GM12892 (cell line): ENCODE results near the gene MARK1.

ENCODE experiments used
- POLR2A ChIP-seq: IDR thresholded peaks from 2 replicates; pipeline ENCODE4 v1.6.1; 2011; ENCODE audit warnings: low read depth, low read length, control low read depth
- POLR2AphosphoS5 ChIP-seq: IDR thresholded peaks from 2 replicates; pipeline ENCODE4 v1.6.1; 2011; ENCODE audit warnings: low read depth, low read length, control low read depth

GRCh38 chr1:220702733-220703270 lies 174.9 kb downstream of the MARK1 start:
- TF ChIP-seq POLR2A (no peak), POLR2AphosphoS5 (no peak)
